Erythroblast (primary cell): ENCODE measurements around the gene PTCH1.

ENCODE experiments used
- GATA1 ChIP-seq: IDR thresholded peaks from 2 replicates; pipeline ENCODE4 v1.6.1; 2011; ENCODE audit warnings: low read depth, mild to moderate bottlenecking, control low read depth, low read length, moderate library complexity
- POLR2A ChIP-seq: IDR thresholded peaks from 2 replicates; pipeline ENCODE4 v1.6.1; 2011; ENCODE audit warnings: mild to moderate bottlenecking, low read length

DNA sequence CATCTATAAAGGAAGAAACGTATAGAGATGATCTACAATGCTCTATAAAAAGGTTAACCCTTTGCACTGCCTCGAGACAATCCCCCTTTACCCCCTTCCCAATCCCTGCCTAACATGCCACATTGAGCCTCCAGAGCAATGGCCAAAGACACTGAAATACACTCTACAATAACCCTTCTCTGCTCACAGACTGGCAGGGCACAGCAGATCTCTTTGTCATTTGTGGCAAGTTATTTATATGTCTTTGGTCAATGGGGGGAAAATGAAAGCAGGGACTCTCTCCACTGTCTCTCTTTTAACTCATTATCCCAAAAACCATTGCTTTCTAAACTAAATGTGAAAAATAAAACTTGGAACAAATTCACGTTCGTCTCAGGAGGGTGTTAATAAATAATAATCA is 51.7 kb downstream of the PTCH1 start:
- no peak for TF ChIP-seq POLR2A
- TF ChIP-seq GATA1: no peak
